OCI-LY7 (cell line): ENCODE data around the gene LILRB2. TPM values are rescaled to one million over a fixed set of nuclear protein-coding genes. Genes with fewer than 3 reads are reported as not detected.

ENCODE experiments used
- BruUV-seq: library from RNA; stranded (reverse); fragments of 400-500 nt; replicated peaks from 2 replicates; lab custom pipeline; 2021; lab: Mats Ljungman, UMichigan
- CTCF ChIA-PET: fragments of 300-600 bp; sonication (Branson Sonifier 250); formaldehyde crosslinking; loops from one replicate; lab custom pipeline; 2022; ENCODE audit warnings: antibody characterized with exemption; ENCODE audit not compliant: unreplicated experiment; lab: Charles Lee
- POLR2A ChIA-PET: fragments of 300-600 bp; sonication (Branson Sonifier 250); formaldehyde crosslinking; loops from one replicate; lab custom pipeline; 2022; ENCODE audit warnings: antibody characterized with exemption; lab: Charles Lee
- DNase-seq: peaks from one replicate; pipeline ENCODE4 v3.0.0-alpha.2; 2015; ENCODE audit warnings: low spot score
- H2AFZ ChIP-seq: fragments of 200-600 bp; sonication (generic), shearing (Covaris generic); 2 replicates; pipeline ENCODE4 v1.6.1; 2014; ENCODE audit warnings: mild to moderate bottlenecking, antibody characterized with exemption, low read length, moderate library complexity
- H3K27ac ChIP-seq: fragments of 200-600 bp; sonication (generic); 2 replicates; pipeline ENCODE4 v1.5.1; 2014; ENCODE audit warnings: mixed run types, low read depth, mild to moderate bottlenecking, moderate library complexity, low read length, inconsistent platforms; ENCODE audit not compliant: poor library complexity, severe bottlenecking
- H3K36me3 ChIP-seq: fragments of 200-600 bp; sonication (generic); 2 replicates; pipeline ENCODE4 v1.6.1; 2014; ENCODE audit warnings: mild to moderate bottlenecking, antibody characterized with exemption, low read length, moderate library complexity, mixed read lengths; ENCODE audit not compliant: insufficient read depth
- H3K4me1 ChIP-seq: fragments of 200-600 bp; sonication (generic); 2 replicates; pipeline ENCODE4 v1.5.1; 2014; ENCODE audit warnings: mild to moderate bottlenecking, low read length; ENCODE audit not compliant: insufficient read depth, poor library complexity, severe bottlenecking
- H3K4me2 ChIP-seq: fragments of 200-600 bp; sonication (generic); 2 replicates; pipeline ENCODE4 v1.6.1; 2014; ENCODE audit warnings: mild to moderate bottlenecking, low read length
- H3K4me3 ChIP-seq: fragments of 200-600 bp; sonication (generic); 2 replicates; pipeline ENCODE4 v1.5.1; 2014; ENCODE audit warnings: mild to moderate bottlenecking, low read depth, low read length; ENCODE audit not compliant: poor library complexity, severe bottlenecking
- H3K79me2 ChIP-seq: fragments of 200-600 bp; sonication (generic); 2 replicates; pipeline ENCODE4 v1.6.1; 2016; ENCODE audit warnings: low read depth, mild to moderate bottlenecking, low read length, moderate library complexity, mixed read lengths; ENCODE audit not compliant: insufficient read depth
- H3K9me2 ChIP-seq: fragments of 200-600 bp; sonication (generic); 2 replicates; pipeline ENCODE4 v1.6.1; 2016; ENCODE audit warnings: mild to moderate bottlenecking, low read length, mixed read lengths; ENCODE audit not compliant: insufficient read depth
- H3K9me3 ChIP-seq: fragments of 200-600 bp; sonication (generic); 2 replicates; pipeline ENCODE4 v1.6.1; 2014; ENCODE audit warnings: mild to moderate bottlenecking, mixed run types, low read length, mixed read lengths
- H4K20me1 ChIP-seq: fragments of 200-600 bp; sonication (generic); 2 replicates; pipeline ENCODE4 v1.6.1; 2014; ENCODE audit warnings: mild to moderate bottlenecking, antibody characterized with exemption, low read length, moderate library complexity, mixed read lengths; ENCODE audit not compliant: insufficient read depth
- CTCF ChIP-seq: fragments of 200-600 bp; sonication (generic); conservative IDR thresholded peaks from 2 replicates; pipeline ENCODE4 v1.5.1; 2014; ENCODE audit warnings: mild to moderate bottlenecking, antibody characterized with exemption, low read length, moderate library complexity, mixed read lengths
- EZH2phosphoT487 ChIP-seq: fragments of 200-600 bp; sonication (generic); IDR thresholded peaks from 2 replicates; pipeline ENCODE4 v1.6.1; 2018; ENCODE audit warnings: low read depth, borderline replicate concordance, mild to moderate bottlenecking, mixed run types, antibody characterized with exemption, low read length, moderate library complexity, mixed read lengths
- intact Hi-C: fragments of 100-400 bp; cut with micrococcal nuclease; formaldehyde crosslinking; loops from one replicate; pipeline ENCODE4 v1.10.0; 2022; ENCODE audit not compliant: unreplicated experiment
- total RNA-seq, 2 experiments: library from RNA; depleted of rRNA in 1 of 2; stranded (reverse); fragments of >200 nt in 1 of 2; shearing (Covaris generic) in 1 of 2; gene quantifications; 2 replicates each; pipeline ENCODE4 v1.2.3, GENCODE V29; 2014 to 2022

Gene LILRB2
- total RNA-seq, 2 experiments from 2014 or later: not detected

DNA sequence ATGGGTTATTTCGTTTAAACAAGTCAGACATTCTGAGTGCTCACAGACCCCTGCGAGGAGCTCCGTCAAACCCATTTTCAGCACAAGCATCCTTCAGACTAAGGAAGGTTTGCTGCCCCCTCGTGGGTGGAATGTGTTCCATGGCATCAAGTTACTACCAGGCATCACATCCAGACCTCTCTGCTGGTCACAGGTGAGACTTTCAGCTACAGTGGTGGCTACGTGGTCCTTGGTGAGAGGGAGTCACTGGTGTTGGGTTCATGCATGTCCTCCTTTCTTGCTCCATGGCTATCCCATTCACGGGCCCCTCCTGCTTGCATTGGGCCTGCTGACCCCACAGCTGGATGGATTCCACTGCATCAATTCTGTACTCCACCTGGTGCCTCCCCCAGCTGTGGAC, 14.8 kb downstream of the LILRB2 start:
- Histone ChIP-seq H4K20me1 (no peaks in the 10 kb centered on the region), H2AFZ (no peak overlapping the region), H3K36me3 (no peaks in the 10 kb centered on the region), H3K4me3 (no peak overlapping the region), H3K4me1 (no peaks in the 10 kb centered on the region), H3K9me3 (no peaks in the 10 kb centered on the region), H3K9me2 (no peaks in the 10 kb centered on the region), H3K27ac (no peak overlapping the region), H3K4me2 (no peak overlapping the region), H3K79me2 (no peaks in the 10 kb centered on the region)
- DNase-seq: peak; percentile 69
- no peak for TF ChIP-seq EZH2phosphoT487
- TF ChIP-seq CTCF: peak; percentile 94
- POLR2A ChIA-PET: no interaction called here
- CTCF ChIA-PET: no interaction called here
- intact Hi-C loops: no loop called here
- no TSS peak for BruUV-seq

DNA sequence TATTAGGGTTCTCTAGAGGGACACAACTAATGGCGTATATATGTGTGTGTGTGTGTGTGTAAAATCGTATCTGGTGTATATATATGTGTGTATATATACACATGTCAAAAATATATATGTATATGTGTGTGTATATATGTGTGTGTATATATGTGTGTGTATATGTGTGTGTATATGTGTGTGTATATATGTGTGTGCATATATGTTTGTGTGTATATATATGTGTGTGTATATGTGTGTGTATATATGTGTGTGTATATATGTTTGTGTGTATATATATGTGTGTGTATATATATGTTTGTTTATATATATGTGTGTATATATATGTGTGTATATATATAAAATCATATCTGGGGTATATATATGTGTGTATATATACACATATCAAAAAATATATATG, 18.4 kb downstream of the LILRB2 start:
- no peak for DNase-seq
- no peak overlapping the region for H3K4me2 ChIP-seq
- ChIA-PET CTCF (no interaction called here), POLR2A (no interaction called here)
- no peak overlapping the region for H3K4me3 ChIP-seq
- no peaks in the 10 kb centered on the region for H4K20me1 ChIP-seq
- no peaks in the 10 kb centered on the region for H3K79me2 ChIP-seq
- H3K27ac ChIP-seq: no peak overlapping the region
- H3K4me1 ChIP-seq: no peaks in the 10 kb centered on the region
- H3K9me2 ChIP-seq: no peaks in the 10 kb centered on the region
- intact Hi-C loops: no loop called here
- H2AFZ ChIP-seq: no peak overlapping the region
- no peaks in the 10 kb centered on the region for H3K9me3 ChIP-seq
- no peaks in the 10 kb centered on the region for H3K36me3 ChIP-seq
- TF ChIP-seq EZH2phosphoT487 (no peak), CTCF (no peak)
- BruUV-seq: no TSS peak

GRCh38 chr19:54262066-54262465, 18.8 kb downstream of the LILRB2 start:
- Histone ChIP-seq H3K9me3 (no peaks in the 10 kb centered on the region), H2AFZ (no peak overlapping the region), H3K36me3 (no peaks in the 10 kb centered on the region), H3K4me1 (no peaks in the 10 kb centered on the region), H3K4me3 (no peak overlapping the region), H3K27ac (no peak overlapping the region), H3K79me2 (no peaks in the 10 kb centered on the region), H3K4me2 (no peak overlapping the region), H3K9me2 (no peaks in the 10 kb centered on the region), H4K20me1 (no peaks in the 10 kb centered on the region)
- intact Hi-C loops: no loop called here
- no TSS peak for BruUV-seq
- CTCF ChIA-PET: no interaction called here
- TF ChIP-seq EZH2phosphoT487 (no peak), CTCF (no peak)
- POLR2A ChIA-PET: no interaction called here
- DNase-seq: no peak
